Left forelimb (tissue), 1 donor: Measurements from ENCODE around the gene MCOLN1.

ENCODE experiments used
- DNase-seq: peaks from one replicate; pipeline ENCODE4 v3.0.0-alpha.2; 2018; ENCODE audit warnings: low spot score

MCOLN1 gene

DNA sequence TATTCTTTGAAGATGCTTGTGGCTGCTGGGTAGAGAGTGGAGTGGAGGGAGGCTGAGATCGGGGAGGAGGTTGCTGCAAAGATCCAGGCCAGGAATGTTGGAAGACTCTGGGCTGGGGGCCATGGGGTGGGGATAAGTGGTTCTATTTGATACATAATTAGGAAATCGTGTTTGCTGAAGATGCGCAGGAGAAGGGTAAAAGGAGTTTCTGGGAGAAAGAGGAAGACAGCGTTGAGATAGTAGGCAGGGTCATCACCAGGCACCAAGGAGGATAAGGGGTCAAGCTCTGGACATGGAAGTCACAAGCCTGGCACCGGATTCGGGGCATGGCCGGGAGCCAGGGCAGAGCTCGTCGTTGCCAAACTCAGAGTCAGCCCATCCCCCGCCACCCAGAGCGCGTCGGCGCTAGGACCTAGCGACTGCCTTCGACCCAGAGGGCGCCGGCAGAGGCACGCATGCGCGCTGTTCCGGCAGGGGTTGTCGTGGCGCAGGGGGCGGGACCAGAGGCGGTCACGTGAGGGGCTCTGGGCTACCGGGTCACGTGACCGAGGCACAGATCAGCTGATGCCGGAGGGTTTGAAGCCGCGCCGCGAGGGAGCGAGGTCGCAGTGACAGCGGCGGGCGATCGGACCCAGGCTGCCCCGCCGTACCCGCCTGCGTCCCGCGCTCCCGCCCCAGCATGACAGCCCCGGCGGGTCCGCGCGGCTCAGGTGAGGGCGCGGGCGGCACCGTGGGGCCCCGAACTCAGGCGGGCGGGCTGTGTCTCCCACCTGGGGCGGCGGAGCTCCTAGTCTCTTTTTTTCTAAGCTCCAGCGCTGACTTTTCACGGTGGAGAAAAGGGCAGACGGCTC is at the start of gene MCOLN1:
MCOLN1 (plus strand) TSS at position 553 of the 851 bp plus-strand sequence; CDS start at position 680, 127 bp downstream.
- DNase-seq: peak; percentile 99

DNA sequence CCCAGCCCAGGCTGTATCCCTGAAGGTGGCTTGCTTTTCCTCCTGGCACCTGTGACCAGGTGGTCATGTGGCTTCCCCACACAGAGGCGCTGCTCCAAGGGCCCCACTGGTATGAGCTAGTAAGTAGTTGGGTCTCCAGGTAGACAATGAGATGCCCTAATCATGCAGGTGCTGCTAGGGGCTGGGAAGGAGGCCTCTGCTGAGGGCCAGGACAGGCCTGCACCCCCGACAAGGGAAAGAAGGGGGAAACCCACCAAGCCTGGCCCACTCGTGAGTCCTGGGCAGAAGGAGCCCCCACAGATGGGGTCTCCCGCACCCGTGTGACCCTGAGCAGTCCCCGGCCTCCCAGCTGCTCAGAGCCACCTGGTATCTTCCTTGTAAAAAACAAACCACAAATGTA is 46.8 kb upstream of the MCOLN1 start:
- DNase-seq: no peak

DNA sequence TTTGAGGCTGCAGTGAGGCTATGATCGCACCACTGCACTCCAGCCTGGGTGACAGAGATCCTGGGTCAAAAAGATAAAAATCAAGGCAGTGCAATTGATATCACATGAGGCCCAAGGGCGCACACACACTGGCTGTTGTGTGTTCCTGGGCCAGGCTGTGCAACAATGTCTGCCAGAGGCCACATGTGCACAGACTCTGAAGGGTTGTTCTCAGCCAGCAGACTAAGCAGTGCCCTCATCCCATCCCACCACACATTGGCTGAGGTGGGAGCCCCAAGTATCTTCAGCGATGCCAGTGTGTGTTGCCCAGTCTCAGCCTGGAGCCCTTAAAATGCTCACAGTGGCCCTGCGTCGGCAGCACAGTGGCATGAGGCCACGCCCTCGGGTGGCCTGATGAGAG is 46.2 kb upstream of the MCOLN1 start:
- no peak for DNase-seq

DNA sequence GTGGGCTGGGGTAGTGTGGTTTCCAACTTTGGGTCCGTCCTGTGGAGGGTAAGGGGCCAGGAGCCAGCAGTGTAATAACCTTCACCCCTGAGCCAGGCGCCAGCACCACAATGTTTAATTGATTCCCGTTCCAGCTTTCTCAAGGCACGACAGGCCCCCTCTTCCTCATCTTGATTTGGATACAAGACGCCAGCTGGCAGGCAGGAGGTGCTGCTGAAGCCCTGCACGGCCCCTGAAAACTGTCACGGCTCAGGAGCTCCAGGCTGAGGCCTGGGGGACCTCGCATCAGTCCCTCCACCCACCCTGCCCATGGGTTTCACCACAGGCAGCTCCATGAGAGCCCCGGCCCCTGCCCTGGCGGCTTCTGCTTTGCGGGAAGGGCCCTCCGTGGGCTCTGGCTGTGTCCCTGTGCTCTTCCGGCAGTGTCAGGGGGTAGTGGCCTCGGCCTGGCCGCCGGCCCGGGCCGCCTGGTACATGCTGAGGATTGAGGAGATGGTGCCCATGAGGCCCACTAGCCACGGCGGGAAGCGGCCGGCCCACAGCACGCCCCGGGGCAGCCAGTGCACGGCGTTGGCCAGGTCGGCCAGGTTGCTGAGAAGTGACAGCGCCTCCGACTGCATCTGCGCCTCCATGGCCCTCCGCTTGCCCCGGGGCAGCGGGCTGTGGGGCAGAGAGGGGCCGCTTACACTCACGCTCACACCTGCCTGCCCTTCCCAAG is 45.5 kb upstream of the MCOLN1 start:
- DNase-seq: no peak

DNA sequence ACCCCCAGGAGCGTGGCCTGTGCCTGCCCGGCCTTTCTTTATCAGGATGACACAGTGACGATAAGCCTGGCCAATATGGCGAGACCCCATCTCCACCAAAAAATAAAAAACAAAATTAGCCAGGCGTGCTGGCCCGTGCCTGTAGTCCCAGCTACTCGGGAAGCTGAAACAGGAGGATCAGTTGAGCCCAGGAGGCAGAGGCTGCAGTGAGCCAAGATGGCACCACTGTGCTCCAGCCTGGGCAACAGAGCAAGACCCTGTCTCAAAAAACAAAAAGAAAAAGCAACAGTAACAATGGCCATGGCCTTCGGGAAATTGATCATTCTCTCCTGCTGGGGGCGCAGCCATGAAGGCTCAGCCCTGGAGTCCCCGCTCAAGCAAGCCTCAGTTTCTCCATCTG is 44.7 kb upstream of the MCOLN1 start:
- no peak for DNase-seq

DNA sequence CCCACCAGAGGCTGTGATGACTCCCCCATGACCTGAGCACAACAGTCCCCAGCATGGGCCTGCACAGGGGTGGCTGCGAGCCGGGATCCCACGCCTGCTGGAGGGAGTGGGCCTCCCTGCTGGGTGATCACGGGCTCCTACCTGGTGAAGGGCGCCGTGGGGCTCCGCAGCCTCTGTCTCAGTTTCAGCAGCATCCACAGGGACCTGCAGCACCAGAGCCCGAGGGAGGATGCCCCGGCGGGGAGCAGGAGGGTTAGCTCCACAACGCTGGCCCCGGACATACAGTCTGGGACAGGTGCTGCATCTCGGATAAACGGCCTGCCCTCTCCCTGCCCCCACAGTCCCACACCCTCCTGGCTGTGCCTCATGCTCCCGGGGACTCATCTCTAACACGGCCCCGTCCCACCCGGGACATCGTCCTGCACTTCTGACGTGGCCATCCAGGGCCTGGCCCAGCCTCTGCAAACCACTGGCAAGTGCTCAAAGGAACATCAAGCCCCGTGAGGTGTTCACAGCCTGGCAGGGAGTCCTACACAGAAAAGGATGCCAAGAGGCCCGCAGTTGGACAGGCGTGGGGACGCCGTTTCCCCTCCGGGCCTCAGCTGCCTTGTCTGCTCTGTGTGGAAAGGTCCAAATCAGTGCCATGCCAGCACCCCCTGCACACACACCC is 44.1 kb upstream of the MCOLN1 start:
- no peak for DNase-seq

DNA sequence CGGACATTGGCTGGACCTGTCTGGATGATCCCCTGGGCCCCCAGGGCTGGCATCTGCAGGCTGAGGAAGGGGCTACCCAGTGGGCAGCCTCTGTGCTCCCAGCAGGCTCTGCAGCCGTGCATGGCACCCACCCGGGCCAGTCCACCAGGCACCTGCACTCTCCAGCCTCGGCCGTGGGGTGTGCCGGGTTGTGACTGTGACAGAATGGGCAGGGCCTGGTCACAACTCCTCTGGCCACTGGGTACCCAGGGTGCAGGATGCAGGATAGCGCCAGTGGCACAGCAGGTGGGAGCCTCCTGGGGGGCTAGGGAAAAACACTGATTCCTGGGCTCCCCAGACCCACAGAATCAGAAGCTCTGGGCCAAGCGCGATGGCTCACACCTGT is 43.6 kb upstream of the MCOLN1 start:
- DNase-seq: no peak

DNA sequence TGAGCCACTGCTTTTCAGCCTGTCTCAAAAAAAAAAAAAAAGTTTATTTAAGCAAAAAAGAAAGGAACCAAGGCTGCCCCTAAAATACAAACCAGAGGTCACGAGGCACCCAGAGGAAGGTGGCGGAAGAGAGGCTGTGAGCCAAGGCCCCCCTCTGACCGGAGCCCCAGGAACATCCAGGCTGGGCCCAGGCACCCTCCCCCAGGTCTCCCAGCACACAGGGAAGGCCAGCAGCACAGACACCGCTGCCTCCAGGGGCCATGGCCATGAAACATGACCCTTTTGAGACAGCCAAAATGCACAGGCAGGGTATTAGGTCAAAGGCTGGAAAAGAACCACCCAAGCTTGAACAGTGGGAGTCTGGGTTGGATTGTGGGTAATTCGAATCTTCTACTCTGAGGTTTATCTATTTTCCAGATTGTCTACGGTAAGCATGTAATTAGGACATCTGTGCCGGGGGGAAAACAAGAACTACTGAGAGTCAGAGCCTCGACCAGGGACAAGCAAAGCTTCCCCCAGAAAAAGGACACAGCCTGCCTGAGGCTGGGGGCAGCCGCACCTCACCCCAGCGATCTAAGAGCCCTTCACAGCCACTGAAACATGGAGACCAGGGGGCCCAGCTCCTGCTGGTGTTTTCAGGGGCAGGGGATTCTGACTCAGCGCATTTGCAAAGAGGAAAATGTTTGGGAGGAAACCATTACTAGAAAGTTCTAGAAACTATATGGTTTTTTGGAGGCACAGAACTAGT is 42.0 kb upstream of the MCOLN1 start:
- DNase-seq: no peak

DNA sequence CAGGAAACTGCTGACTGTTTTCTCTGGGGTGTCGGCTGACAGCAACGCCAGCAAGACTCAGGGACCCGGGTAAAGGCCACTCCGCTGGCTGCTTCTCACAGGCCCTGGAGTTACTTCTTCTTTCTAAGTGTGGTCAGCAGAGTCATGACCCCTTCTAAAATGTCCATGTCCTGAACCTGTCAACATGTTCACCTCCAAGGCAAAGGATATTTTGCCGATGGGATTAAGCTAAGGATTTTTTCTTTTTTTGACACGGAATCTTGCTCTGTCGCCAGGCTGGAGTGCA is 41.5 kb upstream of the MCOLN1 start:
- DNase-seq: no peak

DNA sequence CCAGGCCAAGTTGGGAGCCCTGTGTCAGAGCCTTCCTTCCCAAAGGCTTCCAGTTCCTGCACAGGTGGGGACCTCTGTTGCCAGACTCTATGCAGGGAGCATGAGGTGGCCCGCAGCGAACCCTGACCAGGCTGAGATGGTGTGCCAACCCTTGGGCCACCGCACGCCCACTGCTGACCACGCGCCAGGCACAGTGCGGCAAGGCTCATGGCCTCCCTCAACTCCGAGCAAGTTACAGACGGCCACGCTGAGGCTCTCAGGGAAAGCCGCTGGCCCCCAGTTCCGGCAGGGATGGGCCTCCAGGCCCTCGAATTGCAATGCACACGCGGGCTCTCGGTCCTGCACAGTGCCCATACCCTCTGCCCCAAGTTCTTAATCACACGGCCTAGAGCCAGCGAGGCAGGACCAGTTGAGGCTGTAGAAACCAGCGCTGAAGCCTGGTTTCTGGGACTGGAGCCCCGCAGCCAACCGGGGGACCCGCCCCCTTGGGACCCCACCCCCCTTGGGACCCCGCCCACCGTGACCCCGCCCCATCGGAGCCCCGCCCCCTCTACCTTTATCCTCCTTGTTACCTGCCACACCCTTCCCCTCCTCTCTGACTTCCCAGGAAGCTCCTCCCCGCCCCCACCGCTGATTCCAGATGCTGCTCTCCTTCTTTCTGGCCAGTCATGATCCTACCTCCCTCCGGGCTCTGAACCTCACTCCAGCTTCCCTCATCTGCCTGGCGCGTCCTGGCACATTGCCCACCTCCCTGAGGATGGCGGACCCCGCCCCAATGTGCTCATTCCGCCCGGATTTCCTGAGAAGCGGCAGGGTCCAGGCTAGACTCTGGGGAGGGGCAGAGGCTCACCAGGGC is 39.6 kb upstream of the MCOLN1 start:
- no peak for DNase-seq

DNA sequence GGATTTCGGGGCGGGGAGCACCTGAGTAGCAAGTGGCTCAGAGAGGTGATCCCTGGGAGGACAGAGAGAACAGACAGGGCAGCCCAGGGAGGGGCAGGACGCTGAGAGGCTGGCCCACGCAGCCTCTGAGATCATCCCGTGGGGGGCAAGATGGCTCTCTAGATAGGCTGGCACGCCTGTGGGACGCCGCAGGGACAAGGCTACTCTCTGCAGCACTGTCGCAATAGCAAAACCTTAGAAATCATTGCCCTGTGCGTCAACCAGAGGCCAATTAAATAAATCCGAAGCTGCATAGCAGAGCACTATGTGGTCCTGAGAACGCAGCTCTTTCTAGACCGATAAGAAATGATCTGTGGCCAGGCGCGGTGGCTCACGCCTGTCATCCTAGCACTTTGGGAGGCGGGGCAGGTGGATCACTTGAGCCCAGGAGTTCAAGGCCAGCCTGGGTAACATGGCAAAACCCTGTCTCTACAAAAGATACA is 38.7 kb upstream of the MCOLN1 start:
- DNase-seq: no peak

DNA sequence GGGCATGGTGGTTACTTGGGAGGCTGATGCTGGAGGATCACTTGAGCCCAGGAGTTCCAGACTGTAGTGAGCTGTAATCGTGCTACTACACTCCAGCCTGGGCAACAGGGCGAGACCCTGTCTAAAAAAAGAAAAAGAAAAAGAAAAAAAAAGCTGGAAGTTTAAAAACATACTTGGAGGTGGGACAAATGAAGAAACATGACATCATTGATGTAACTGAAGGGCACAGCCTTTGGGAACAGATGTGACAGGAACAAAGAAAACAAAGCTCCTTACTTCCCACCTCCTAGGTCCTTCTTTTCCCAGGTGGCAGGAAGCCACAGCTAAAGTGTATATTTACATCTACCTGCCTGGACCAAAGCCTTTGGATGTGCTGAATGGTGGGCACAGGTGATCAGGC is 35.5 kb upstream of the MCOLN1 start:
- no peak for DNase-seq

DNA sequence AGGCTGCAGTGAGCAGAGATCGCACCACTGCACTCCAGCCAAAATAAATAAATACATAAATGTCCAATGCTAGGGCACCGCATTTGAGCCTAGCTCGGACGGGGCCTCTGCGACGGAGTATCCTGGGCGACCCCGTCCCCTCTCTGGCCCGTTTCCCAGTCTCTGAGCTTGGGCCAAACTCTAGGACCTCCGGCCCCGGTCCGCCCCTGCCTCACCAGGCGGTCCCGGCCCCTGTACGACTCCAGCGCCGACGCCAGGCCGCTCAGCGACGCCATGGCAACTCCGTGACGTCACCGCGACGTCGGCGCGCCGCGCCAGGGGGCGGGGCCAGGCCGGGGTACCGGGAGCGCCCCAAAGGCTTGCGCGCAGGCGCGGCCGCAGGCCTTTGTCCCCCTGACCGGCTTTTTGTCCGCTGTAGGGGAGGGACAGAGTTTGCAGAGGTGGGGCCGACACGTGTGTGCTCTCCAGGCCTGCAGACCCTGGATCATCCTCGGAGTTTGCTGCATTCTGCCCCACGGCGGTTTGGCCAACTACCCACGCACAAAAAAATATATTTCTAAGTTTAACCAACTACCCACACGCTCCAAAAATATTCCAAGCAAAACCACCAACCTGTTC is 33.6 kb upstream of the MCOLN1 start, which contains the start of gene PEX11G:
PEX11G (minus strand) TSS at position 300 of the 618 bp plus-strand sequence; CDS start at position 275, 25 bp downstream.
- DNase-seq: peak; percentile 96

DNA sequence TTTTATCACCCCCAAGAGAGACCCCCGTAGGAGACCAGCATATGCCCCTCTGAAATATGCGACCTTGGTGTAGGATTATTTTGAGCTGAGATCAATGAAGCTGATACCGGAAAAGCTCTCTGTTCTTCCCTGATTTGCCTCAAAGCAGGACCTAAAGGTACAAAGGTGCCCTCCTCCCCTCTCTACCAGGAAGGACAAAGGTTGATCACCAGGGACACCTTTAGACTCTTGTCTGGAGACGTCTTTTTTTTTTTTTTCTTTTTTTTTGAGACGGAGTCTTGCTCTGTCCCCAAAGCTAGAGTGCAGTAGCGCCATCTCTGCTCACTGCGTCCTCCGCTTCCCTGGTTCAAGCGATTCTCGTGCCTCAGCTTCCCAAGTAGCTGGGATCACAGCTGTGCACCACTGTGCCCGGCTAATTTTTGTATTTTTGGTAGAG is 32.8 kb upstream of the MCOLN1 start:
- no peak for DNase-seq

DNA sequence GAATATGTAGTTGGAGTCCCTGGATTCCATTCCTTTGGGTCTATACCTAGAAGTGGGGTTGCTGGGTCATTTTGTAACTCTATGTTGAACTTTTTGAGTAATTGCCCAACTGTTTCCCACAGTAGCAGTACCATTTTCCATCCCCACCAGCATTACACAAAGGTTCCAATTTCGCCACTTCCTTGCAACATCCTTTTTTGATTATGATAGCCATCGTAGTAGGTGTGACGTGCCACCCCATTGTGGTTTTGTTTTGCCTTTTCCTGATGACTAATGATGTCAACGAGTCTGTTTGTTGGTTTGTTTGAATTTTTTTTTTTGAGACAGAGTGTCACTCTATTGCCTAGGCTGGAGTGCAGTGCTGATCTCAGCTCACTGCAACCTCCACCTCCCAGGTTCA is 30.3 kb upstream of the MCOLN1 start:
- DNase-seq: no peak

DNA sequence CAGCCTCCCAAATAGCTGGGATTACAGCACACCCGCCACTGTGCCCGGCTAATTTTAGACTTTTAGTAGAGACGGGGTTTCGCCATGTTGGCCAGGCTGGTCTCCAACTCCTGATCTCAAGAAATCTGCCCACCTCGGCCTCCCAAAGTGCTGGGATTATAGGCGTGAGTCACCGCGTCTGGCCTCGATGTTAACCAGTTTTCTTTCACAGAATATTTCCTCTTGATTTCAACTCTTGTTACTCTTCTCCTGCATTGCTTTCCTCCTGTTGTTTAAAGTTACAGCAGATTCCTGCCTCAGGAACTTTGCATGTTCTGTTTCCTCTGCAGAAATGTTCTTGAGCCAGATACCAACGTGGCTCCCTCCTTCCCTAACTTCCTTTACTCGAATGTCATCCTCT is 29.9 kb upstream of the MCOLN1 start:
- no peak for DNase-seq

DNA sequence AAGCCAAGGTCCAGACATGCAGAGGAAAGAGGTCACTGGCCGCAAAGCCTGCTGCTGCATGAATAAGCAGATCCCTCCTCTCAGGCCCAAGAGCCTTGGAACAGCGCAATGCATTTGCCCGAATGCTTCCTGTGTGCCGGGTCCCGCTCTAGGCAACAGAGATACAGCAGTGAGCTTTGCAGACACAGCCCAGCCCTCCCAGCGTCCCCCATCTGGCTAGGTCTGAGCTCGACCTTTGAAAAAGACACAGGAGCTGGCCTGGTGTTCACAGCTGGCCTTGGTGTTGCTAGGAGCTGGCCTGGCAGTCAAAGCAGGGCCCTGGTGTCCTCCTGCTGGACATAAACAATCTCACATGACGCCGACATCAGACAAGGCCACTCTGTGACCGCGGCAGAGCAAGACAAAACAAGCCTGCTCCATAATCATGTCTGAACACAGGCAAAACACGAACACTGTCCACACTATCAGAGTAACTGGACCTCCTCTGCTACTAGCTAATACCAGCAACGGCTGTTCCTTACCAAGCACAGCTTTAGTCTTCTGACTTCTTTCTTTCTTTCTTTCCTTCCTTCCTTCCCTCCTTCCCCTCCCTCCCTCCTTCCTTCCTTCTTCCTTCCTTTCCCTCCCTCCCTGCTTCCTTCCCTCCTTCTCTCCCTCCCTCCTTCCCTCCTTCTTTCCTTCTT is 27.9 kb upstream of the MCOLN1 start:
- DNase-seq: no peak

DNA sequence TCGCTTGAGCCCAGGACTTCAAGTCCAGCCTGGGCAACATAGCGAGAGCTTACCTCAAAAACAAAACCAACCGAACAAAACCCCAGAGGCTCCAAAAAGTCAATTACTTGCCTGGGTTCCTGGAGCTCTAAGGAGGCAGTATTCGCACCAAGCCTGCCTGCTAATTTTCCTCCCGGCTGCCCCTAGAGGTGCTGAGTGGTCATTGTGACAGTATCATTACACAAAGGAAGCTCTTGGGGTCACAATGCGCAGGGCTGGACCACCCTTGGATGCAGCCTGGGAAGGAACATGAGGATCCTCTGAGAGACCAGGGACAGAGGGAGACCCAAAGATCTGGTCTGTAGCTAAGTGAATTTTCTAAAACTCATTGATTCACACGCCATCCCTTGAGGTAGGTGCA is 25.1 kb upstream of the MCOLN1 start:
- no peak for DNase-seq

DNA sequence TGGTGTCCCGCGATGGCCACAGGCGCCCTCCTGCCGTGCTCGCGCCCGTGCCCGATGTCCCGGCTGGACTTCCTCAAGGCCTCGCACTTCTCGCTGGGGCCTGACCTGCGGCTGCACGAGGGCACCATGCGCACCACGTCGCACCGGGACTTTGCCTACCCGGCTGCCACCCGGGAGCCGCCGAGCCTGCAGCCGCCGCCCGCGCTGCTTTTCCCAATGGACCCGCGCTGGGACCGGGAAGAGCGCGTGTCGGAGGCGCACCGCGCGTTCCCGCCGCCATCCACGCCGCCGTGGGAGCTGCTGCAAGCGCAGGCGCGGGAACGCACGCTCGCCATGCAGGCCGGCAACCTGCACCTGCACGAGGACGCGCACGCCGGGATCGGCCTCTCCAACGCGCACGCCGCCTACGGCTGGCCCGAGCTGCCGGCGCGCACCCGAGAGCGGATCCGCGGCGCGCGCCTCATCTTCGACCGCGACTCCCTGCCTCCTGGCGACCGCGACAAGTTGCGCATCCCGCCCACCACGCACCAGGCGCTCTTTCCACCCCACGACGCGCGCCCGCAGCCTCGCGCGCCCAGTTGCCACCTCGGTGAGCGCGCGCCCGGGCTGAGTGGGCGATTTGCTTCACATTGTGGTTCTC is 21.5 kb upstream of the MCOLN1 start:
- no peak for DNase-seq

DNA sequence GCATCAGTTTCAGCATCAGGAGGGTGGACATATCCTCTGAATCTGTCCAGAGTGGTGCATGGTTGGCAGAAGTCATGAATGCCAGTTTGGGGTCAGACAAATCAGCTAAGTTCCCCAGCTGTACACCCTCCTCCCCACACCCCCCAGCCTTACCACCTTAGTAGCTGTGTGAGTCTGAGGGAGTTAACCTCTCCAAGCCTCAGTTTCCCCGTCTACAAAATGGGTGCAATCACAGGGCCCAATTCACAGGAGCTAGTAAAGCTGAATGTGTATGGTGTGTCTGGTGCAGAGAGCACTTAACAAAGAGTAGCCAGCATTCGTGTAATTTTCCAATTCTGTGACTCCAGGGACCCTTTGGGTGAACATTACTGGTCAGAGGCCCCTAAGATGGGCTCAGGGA is 19.9 kb upstream of the MCOLN1 start:
- no peak for DNase-seq
